ENCODE results near the gene SLC13A1. TPM values are rescaled to one million over a fixed set of nuclear protein-coding genes. Genes with fewer than 3 reads are reported as not detected.

The SLC13A1 gene
- total RNA-seq, 1 donor from 2014 or later: not detected

DNA sequence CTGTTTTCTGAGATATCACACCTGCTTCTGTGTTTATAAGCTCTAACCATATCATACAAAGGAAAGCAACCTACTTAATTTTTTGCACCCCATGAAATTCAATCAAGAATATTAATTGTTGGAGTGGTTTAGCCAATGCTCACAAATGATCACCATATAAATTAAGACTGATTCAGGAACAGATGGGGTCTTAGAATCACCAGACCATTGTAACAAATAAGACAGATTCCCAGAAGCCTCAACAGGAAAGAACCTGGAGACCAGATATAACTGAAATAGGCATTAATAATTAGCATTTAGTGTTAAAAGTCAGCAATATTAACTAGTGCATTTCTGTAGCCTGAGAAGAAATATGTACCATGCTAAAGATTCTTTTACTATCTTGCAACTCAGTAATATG is 73.6 kb downstream of the SLC13A1 start:
- Mint-ChIP-seq H3K36me3 (ENCODE audit: low read depth, unreplicated experiment) (no peaks in the 10 kb centered on the region), H3K9me3 (ENCODE audit: unreplicated experiment) (no peaks in the 10 kb centered on the region)
- no peak for DNase-seq (ENCODE audit: low spot score)

GRCh38 chr7:123125231-123125630 is 74.5 kb downstream of the SLC13A1 start:
- peaks cover 3% of the 10 kb centered on the region for H3K4me1 Mint-ChIP-seq (ENCODE audit: unreplicated experiment)
- DNase-seq (ENCODE audit: low spot score): no peak
- H3K36me3 Mint-ChIP-seq (ENCODE audit: low read depth, unreplicated experiment): no peaks in the 10 kb centered on the region
- H3K27ac Mint-ChIP-seq (ENCODE audit: unreplicated experiment): no peak overlapping the region
- no peak overlapping the region for H3K4me3 Mint-ChIP-seq (ENCODE audit: unreplicated experiment)
- TF ChIP-seq, protein P1, sequence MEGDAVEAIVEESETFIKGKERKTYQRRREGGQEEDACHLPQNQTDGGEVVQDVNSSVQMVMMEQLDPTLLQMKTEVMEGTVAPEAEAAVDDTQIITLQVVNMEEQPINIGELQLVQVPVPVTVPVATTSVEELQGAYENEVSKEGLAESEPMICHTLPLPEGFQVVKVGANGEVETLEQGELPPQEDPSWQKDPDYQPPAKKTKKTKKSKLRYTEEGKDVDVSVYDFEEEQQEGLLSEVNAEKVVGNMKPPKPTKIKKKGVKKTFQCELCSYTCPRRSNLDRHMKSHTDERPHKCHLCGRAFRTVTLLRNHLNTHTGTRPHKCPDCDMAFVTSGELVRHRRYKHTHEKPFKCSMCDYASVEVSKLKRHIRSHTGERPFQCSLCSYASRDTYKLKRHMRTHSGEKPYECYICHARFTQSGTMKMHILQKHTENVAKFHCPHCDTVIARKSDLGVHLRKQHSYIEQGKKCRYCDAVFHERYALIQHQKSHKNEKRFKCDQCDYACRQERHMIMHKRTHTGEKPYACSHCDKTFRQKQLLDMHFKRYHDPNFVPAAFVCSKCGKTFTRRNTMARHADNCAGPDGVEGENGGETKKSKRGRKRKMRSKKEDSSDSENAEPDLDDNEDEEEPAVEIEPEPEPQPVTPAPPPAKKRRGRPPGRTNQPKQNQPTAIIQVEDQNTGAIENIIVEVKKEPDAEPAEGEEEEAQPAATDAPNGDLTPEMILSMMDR (IDR thresholded peaks at IDR 0.05; ENCODE audit: unreplicated experiment): no peak
- no peaks in the 10 kb centered on the region for H3K27me3 Mint-ChIP-seq (ENCODE audit: unreplicated experiment)
- H3K9me3 Mint-ChIP-seq (ENCODE audit: unreplicated experiment): no peaks in the 10 kb centered on the region

More for the DNA sequence above, 73.6 kb downstream of the SLC13A1 start:
- Mint-ChIP-seq H3K4me1 (ENCODE audit: unreplicated experiment) (peaks cover 3% of the 10 kb centered on the region), H3K4me3 (ENCODE audit: unreplicated experiment) (no peak overlapping the region), H3K27ac (ENCODE audit: unreplicated experiment) (no peak overlapping the region), H3K27me3 (ENCODE audit: unreplicated experiment) (no peaks in the 10 kb centered on the region)
- TF ChIP-seq, protein P1 (IDR thresholded peaks at IDR 0.05; ENCODE audit: unreplicated experiment): no peak

- no peak overlapping the region for H3K27ac Mint-ChIP-seq (ENCODE audit: unreplicated experiment)
- peaks cover 3% of the 10 kb centered on the region for H3K4me1 Mint-ChIP-seq (ENCODE audit: unreplicated experiment)
- H3K9me3 Mint-ChIP-seq (ENCODE audit: unreplicated experiment): no peaks in the 10 kb centered on the region
- DNase-seq (ENCODE audit: low spot score): no peak
- H3K36me3 Mint-ChIP-seq (ENCODE audit: low read depth, unreplicated experiment): no peaks in the 10 kb centered on the region
- TF ChIP-seq, protein P1 (IDR thresholded peaks at IDR 0.05; ENCODE audit: unreplicated experiment): no peak
- no peaks in the 10 kb centered on the region for H3K27me3 Mint-ChIP-seq (ENCODE audit: unreplicated experiment)
- no peak overlapping the region for H3K4me3 Mint-ChIP-seq (ENCODE audit: unreplicated experiment)
These were observed 76.9 kb downstream of the SLC13A1 start for GRCh38 chr7:123122916-123123315.

- Mint-ChIP-seq H3K27me3 (ENCODE audit: unreplicated experiment) (no peaks in the 10 kb centered on the region), H3K27ac (ENCODE audit: unreplicated experiment) (no peak overlapping the region), H3K4me3 (ENCODE audit: unreplicated experiment) (no peak overlapping the region), H3K9me3 (ENCODE audit: unreplicated experiment) (no peaks in the 10 kb centered on the region), H3K4me1 (ENCODE audit: unreplicated experiment) (no peaks in the 10 kb centered on the region), H3K36me3 (ENCODE audit: low read depth, unreplicated experiment) (no peaks in the 10 kb centered on the region)
- no peak for DNase-seq (ENCODE audit: low spot score)
- TF ChIP-seq, protein P1 (IDR thresholded peaks at IDR 0.05; ENCODE audit: unreplicated experiment): no peak
These were observed 79.5 kb downstream of the SLC13A1 start for GRCh38 chr7:123120286-123120685.

DNA sequence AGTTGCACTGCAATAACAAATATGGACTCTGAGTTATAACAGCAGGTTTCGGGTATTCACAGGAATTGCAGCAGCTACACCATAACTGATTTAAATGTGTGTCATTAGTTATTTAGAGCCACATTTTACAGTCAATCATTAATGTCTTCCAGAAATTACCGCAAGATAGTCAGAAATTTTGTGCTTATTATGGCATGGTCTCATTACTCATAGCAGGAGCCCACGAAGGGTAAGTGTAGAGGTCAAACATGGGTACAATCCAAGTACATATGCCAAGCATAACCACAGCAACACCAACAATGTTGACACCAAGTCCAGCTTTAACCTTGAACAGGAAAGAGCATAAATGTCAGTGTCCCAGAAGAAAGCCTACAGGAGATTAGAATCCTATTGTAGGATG is 84.4 kb downstream of the SLC13A1 start:
- Mint-ChIP-seq H3K4me3 (ENCODE audit: unreplicated experiment) (no peak overlapping the region), H3K27ac (ENCODE audit: unreplicated experiment) (no peak overlapping the region), H3K36me3 (ENCODE audit: low read depth, unreplicated experiment) (no peaks in the 10 kb centered on the region), H3K4me1 (ENCODE audit: unreplicated experiment) (no peaks in the 10 kb centered on the region), H3K9me3 (ENCODE audit: unreplicated experiment) (no peaks in the 10 kb centered on the region), H3K27me3 (ENCODE audit: unreplicated experiment) (no peaks in the 10 kb centered on the region)
- TF ChIP-seq, protein P1 (IDR thresholded peaks at IDR 0.05; ENCODE audit: unreplicated experiment): no peak
- no peak for DNase-seq (ENCODE audit: low spot score)

Data from endothelial cell (in vitro differentiated cells).